NCI-H128 (cell line): ENCODE data around the gene ZNF580.

Experiments
- DNase-seq: peaks from one replicate; lab custom pipeline; 2025; ENCODE audit not compliant: unreplicated experiment; lab: John Stamatoyannopoulos, UW

The ZNF580 gene

GRCh38 chr19:55640577-55641425, at the start of gene ZNF580:
Gene ZNF580, plus strand, starts transcription at chr19:55641002. Its CDS starts 1,507 bp downstream, at chr19:55642509.
- peak; percentile 41 for DNase-seq

- DNase-seq, result no peak
These were observed 49.2 kb upstream of the ZNF580 start for GRCh38 chr19:55591555-55591954.

GRCh38 chr19:55592391-55593090, 48.3 kb upstream of the ZNF580 start:
- DNase-seq, result no peak

- DNase-seq, result no peak
These were observed 47.6 kb upstream of the ZNF580 start for GRCh38 chr19:55593096-55593772.

- DNase-seq, result no peak
These were observed 45.7 kb upstream of the ZNF580 start for GRCh38 chr19:55594996-55595545.

GRCh38 chr19:55596304-55596703, 44.5 kb upstream of the ZNF580 start:
- no peak for DNase-seq

- DNase-seq, result no peak
These were observed 43.3 kb upstream of the ZNF580 start for GRCh38 chr19:55597501-55597921.

- DNase-seq, result no peak
These were observed 42.8 kb upstream of the ZNF580 start for GRCh38 chr19:55598034-55598433.

- peak; percentile 84 for DNase-seq
These were observed 41.9 kb upstream of the ZNF580 start for GRCh38 chr19:55598719-55599467.

- peak; percentile 97 for DNase-seq
These were observed 41.3 kb upstream of the ZNF580 start, which contains the start of gene FIZ1 for GRCh38 chr19:55599468-55599841. Gene FIZ1, minus strand, starts transcription at chr19:55599517. Its CDS starts 1,652 bp downstream, at chr19:55597865.

- DNase-seq, result peak; percentile 96
These were observed 40.8 kb upstream of the ZNF580 start, which contains the start of gene ZNF524 for GRCh38 chr19:55599842-55600661. Gene ZNF524, plus strand, starts transcription at chr19:55600288. Its CDS starts 1,825 bp downstream, at chr19:55602113.

GRCh38 chr19:55600662-55601028, 40.2 kb upstream of the ZNF580 start:
- no peak for DNase-seq

- DNase-seq, result no peak
These were observed 39.7 kb upstream of the ZNF580 start for GRCh38 chr19:55601084-55601483.

GRCh38 chr19:55602104-55603001, 38.4 kb upstream of the ZNF580 start:
- no peak for DNase-seq

GRCh38 chr19:55603115-55603514, 37.7 kb upstream of the ZNF580 start:
- DNase-seq, result no peak

GRCh38 chr19:55603581-55604292, 37.1 kb upstream of the ZNF580 start:
- DNase-seq, result no peak

GRCh38 chr19:55605207-55605636, 35.6 kb upstream of the ZNF580 start:
- peak; percentile 96 for DNase-seq
